Effector memory CD4-positive, alpha-beta T cell (primary cell): ENCODE results near the gene MCTP2.

Experiments
- DNase-seq, 3 donors: peaks; one replicate each; pipeline ENCODE4 v3.0.0-alpha.2; 2020
- H3K27ac ChIP-seq: 2 replicates; pipeline ENCODE4 v1.7.0; 2013; ENCODE audit warnings: mild to moderate bottlenecking, low read length, moderate library complexity; ENCODE audit not compliant: insufficient read depth, poor library complexity, severe bottlenecking
- H3K27me3 ChIP-seq: replicated peaks from 2 replicates; pipeline ENCODE4 v1.7.0; 2013; ENCODE audit warnings: mild to moderate bottlenecking, low read length; ENCODE audit not compliant: insufficient read depth, control insufficient read depth, poor library complexity, severe bottlenecking
- H3K36me3 ChIP-seq: 2 replicates; pipeline ENCODE4 v1.7.0; 2013; ENCODE audit warnings: mild to moderate bottlenecking, low read length, moderate library complexity; ENCODE audit not compliant: control insufficient read depth, insufficient read depth
- H3K4me1 ChIP-seq: 2 replicates; pipeline ENCODE4 v1.7.0; 2013; ENCODE audit warnings: low read length, mild to moderate bottlenecking; ENCODE audit not compliant: control insufficient read depth, insufficient read depth, poor library complexity, severe bottlenecking
- H3K4me3 ChIP-seq: 2 replicates; pipeline ENCODE4 v1.7.0; 2013; ENCODE audit warnings: low read length, low read depth, mild to moderate bottlenecking; ENCODE audit not compliant: insufficient read depth, poor library complexity, severe bottlenecking
- H3K9me3 ChIP-seq: 2 replicates; pipeline ENCODE4 v1.7.0; 2013; ENCODE audit warnings: mild to moderate bottlenecking, low read length, moderate library complexity; ENCODE audit not compliant: control insufficient read depth

Gene MCTP2

DNA sequence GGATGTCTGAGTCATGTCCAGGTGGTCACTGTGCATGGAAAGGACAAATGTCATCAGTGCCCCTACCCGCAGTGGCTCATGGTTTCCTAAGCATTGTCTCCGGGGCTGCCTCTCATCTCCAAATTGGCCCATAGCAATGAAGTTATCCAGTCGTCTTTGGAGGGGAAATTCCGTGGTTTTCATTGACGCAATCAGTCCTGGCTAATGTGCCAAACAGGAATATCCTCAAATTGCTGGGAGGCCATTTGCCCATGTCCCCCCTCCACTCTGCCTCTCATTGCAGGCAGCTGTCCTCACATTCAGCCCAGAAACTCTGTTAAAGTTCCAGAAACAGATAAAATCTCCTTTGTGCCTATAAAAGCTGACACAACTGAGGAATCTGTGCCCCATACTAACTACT, 81.6 kb downstream of the MCTP2 start:
- no peak for DNase-seq
- Histone ChIP-seq H3K4me3 (no peak overlapping the region), H3K4me1 (no peaks in the 10 kb centered on the region), H3K36me3 (no peaks in the 10 kb centered on the region), H3K27ac (no peak overlapping the region), H3K27me3 (no peaks in the 10 kb centered on the region), H3K9me3 (no peaks in the 10 kb centered on the region)

- no peaks in the 10 kb centered on the region for H3K36me3 ChIP-seq
- no peaks in the 10 kb centered on the region for H3K9me3 ChIP-seq
- DNase-seq: no peak
- no peaks in the 10 kb centered on the region for H3K4me1 ChIP-seq
- no peaks in the 10 kb centered on the region for H3K27me3 ChIP-seq
- H3K4me3 ChIP-seq: no peak overlapping the region
- no peak overlapping the region for H3K27ac ChIP-seq
Observed at GRCh38 chr15:94314639-94315038, 83.3 kb downstream of the MCTP2 start.

DNA sequence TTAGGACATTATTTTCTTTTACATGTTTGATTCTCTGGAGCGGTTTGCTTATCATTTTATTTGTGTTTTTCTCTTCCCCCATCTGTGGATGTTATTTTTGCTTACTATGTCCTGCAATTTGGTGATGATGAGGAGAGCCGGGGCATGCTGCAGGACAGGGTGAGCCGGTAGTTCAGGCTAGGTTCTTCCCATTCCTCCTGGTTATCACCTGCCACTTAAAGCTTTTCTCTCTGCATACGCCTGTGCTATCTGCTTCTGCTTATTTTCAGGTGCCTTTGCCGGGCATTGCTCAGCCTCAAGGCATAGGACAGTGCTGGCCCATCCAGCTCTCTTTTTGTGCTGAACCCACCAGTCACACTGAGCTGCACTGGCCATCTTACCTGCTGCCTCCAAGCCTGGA, 85.8 kb downstream of the MCTP2 start:
- Histone ChIP-seq H3K27me3 (no peaks in the 10 kb centered on the region), H3K4me3 (no peak overlapping the region), H3K27ac (no peak overlapping the region), H3K9me3 (no peaks in the 10 kb centered on the region), H3K36me3 (no peaks in the 10 kb centered on the region), H3K4me1 (no peaks in the 10 kb centered on the region)
- DNase-seq: no peak

DNA sequence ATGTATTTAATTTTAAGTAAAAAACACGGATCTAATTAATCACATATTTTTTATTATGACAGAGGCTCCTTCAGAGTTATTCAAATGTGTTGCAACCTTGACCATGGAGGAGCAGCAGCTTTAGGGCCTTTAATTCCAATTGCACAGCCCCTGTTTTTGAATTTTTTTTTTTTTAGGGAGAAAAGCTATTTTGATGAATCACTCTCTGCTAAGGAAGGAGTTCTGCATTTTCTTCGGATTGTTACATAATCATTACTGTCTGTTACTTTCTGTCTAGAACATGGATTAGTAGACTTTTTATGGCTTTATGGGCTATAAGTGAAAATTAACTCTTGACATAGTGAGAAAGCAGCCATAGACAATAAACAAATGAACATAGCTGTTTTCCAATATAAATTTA, 90.8 kb downstream of the MCTP2 start:
- H3K4me1 ChIP-seq: peaks cover 2% of the 10 kb centered on the region
- no peak for DNase-seq
- no peaks in the 10 kb centered on the region for H3K9me3 ChIP-seq
- H3K4me3 ChIP-seq: no peak overlapping the region
- no peaks in the 10 kb centered on the region for H3K36me3 ChIP-seq
- no peak overlapping the region for H3K27ac ChIP-seq
- H3K27me3 ChIP-seq: no peaks in the 10 kb centered on the region

GRCh38 chr15:94323076-94323475, 91.7 kb downstream of the MCTP2 start:
- no peak overlapping the region for H3K27ac ChIP-seq
- H3K4me3 ChIP-seq: no peak overlapping the region
- peaks cover 2% of the 10 kb centered on the region for H3K4me1 ChIP-seq
- DNase-seq: no peak
- no peaks in the 10 kb centered on the region for H3K9me3 ChIP-seq
- H3K27me3 ChIP-seq: no peaks in the 10 kb centered on the region
- no peaks in the 10 kb centered on the region for H3K36me3 ChIP-seq

DNA sequence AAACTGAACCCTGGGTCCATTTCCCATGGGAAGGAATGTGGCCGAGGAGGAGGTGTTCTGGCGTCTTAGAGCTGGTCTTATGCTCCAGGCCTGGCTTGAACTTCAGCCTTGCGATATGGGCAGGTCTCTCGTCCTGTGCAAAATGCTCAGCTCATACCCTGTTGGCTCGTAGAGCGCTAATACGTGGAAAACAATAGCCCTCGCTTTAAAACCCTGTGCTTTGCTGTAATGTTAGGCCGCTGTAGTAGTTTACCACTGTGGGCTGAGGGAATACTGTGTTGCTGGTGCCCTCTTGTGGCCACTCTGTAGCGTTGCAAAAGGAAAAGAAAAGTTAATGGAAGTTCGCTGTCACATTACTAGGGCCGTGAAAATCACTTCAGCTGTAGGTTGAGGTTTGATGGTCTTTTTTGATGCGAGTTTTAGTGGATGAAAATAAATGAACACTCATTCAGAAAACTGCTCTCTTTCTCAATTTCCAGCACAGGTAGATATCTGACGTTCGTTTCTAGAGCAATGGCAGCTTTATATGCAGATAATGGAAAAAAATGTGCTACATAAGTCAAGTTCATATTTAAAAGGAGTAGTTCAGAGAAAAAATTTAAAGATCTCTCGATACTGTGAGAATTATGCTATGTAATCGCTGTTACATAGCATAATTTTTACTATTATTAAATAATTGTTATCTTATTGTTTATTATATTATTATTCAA, 92.9 kb downstream of the MCTP2 start:
- H3K27ac ChIP-seq: no peak overlapping the region
- DNase-seq: peak in 2 of 3 donors; percentile 19 to 24
- H3K9me3 ChIP-seq: no peaks in the 10 kb centered on the region
- no peaks in the 10 kb centered on the region for H3K36me3 ChIP-seq
- H3K4me1 ChIP-seq: peaks cover 2% of the 10 kb centered on the region
- H3K27me3 ChIP-seq: no peaks in the 10 kb centered on the region
- no peak overlapping the region for H3K4me3 ChIP-seq

GRCh38 chr15:94324835-94325767, 93.7 kb downstream of the MCTP2 start:
- Histone ChIP-seq H3K27me3 (no peaks in the 10 kb centered on the region), H3K27ac (no peak overlapping the region), H3K4me3 (no peak overlapping the region), H3K4me1 (peaks cover 2% of the 10 kb centered on the region), H3K9me3 (no peaks in the 10 kb centered on the region), H3K36me3 (no peaks in the 10 kb centered on the region)
- DNase-seq: no peak

DNA sequence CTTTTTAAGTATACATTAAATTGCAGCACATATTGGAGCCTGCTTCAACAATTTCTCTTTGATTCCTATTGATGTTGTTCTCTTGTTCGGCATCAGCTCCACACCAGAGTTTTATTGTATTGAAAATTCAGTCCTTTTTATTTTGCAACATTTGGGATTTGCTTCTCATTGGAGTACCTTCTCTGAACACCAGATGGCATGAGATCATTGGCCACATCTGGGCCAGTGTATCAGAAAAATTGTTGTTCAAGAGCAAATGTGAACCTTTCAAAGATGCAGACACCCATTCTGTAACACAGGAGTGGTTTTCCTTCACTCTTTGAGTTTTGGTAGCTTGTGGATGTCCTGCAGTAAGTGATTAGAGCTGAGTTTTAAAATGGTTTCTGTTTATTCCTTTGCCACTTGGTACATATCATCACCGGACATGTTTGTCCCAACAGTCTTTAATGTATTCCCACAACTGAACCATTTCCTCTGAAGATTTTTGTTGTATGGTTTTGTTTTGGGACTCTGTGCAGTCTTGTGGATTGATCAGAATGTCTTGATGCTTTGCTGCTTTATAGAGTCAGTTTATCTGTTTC, 96.1 kb downstream of the MCTP2 start:
- Histone ChIP-seq H3K9me3 (no peaks in the 10 kb centered on the region), H3K27me3 (no peaks in the 10 kb centered on the region), H3K4me3 (no peak overlapping the region), H3K27ac (no peak overlapping the region), H3K4me1 (peaks cover 2% of the 10 kb centered on the region), H3K36me3 (no peaks in the 10 kb centered on the region)
- no peak for DNase-seq

GRCh38 chr15:94331731-94332130, 100.4 kb downstream of the MCTP2 start:
- no peaks in the 10 kb centered on the region for H3K4me1 ChIP-seq
- no peaks in the 10 kb centered on the region for H3K36me3 ChIP-seq
- DNase-seq: no peak
- H3K4me3 ChIP-seq: no peak overlapping the region
- H3K27me3 ChIP-seq: no peaks in the 10 kb centered on the region
- H3K27ac ChIP-seq: no peak overlapping the region
- no peaks in the 10 kb centered on the region for H3K9me3 ChIP-seq

DNA sequence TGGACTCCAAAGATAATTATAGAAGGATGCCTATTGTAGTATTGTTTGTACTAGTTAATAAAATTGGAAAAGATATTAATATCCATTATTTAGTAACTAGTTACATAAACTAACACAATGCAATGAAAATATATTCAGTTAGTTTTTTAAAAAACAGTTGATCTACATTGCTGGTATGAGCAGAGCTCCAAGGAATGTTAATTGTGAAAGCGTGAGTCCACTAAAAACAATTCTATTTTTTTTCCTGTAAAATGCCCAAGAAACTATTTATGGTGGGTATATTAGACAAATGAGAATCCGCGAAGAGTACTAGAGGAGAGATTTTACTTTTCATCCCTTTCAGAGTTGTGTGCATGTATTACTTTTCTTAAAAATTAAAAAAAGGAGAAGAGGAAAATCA, 104.3 kb downstream of the MCTP2 start:
- Histone ChIP-seq H3K27me3 (no peaks in the 10 kb centered on the region), H3K4me1 (no peaks in the 10 kb centered on the region), H3K27ac (no peak overlapping the region), H3K4me3 (no peak overlapping the region), H3K36me3 (peaks cover 7% of the 10 kb centered on the region), H3K9me3 (no peaks in the 10 kb centered on the region)
- DNase-seq: no peak
